Spleen (tissue), 13 donors: ENCODE data around the gene ETNK1. TPM values are rescaled to one million over a fixed set of nuclear protein-coding genes. Genes with fewer than 3 reads are reported as not detected.

Experiments used
- DNase-seq: peaks from one replicate; pipeline ENCODE4 v3.0.0-alpha.2; 2020
- H3K27ac ChIP-seq, 8 donors: fragments of 200-600 bp; sonication (generic) in 7 of 8; 1 replicate in 4 of 8; 2 replicates in 4 of 8; pipeline versions ENCODE4 v1.5.0 to v1.8.0; 2016 to 2021; ENCODE audit warnings: inconsistent platforms in 4 of 8, mild to moderate bottlenecking in 4 of 8, moderate library complexity in 1 of 8
- H3K27me3 ChIP-seq, 7 donors: fragments of 200-600 bp; sonication (generic) in 6 of 7; replicated peaks in 1 of 7; 1 replicate in 4 of 7; 2 replicates in 3 of 7; pipeline versions ENCODE4 v1.5.0 to v1.8.0; 2016 to 2021; ENCODE audit warnings: inconsistent platforms in 3 of 7, mild to moderate bottlenecking in 1 of 7
- H3K36me3 ChIP-seq, 6 donors: fragments of 200-600 bp; sonication (generic) in 5 of 6; 1 replicate in 4 of 6; 2 replicates in 2 of 6; pipeline versions ENCODE4 v1.5.0 to v1.8.0; 2016 to 2021; ENCODE audit warnings: inconsistent platforms in 2 of 6
- H3K4me1 ChIP-seq, 6 donors: fragments of 200-600 bp; sonication (generic) in 5 of 6; 1 replicate in 3 of 6; 2 replicates in 3 of 6; pipeline versions ENCODE4 v1.5.0 to v1.8.0; 2016 to 2021; ENCODE audit warnings: inconsistent platforms in 3 of 6
- H3K4me3 ChIP-seq, 8 donors: fragments of 200-600 bp; sonication (generic) in 7 of 8; 1 replicate in 4 of 8; 2 replicates in 4 of 8; pipeline versions ENCODE4 v1.5.0 to v1.8.0; 2016 to 2021; ENCODE audit warnings: inconsistent platforms in 4 of 8, mild to moderate bottlenecking in 4 of 8, moderate library complexity in 2 of 8
- H3K9me3 ChIP-seq, 8 donors: fragments of 200-600 bp; sonication (generic) in 7 of 8; 1 replicate in 4 of 8; 2 replicates in 4 of 8; pipeline versions ENCODE4 v1.5.0 to v1.8.0; 2016 to 2021; ENCODE audit warnings: inconsistent platforms in 4 of 8
- POLR2A ChIP-seq, 3 donors: fragments of 450-650 bp; IDR thresholded peaks; one replicate each; pipeline ENCODE4 v1.5.1; 2017; ENCODE audit warnings: antibody characterized with exemption in 3 of 3, mild to moderate bottlenecking in 1 of 3
- POLR2AphosphoS5 ChIP-seq, 3 donors: sonication (generic); formaldehyde crosslinking; IDR thresholded peaks; one replicate each; pipeline ENCODE4 v1.5.1; 2017; ENCODE audit warnings: antibody characterized with exemption in 3 of 3
- WGBS, 5 donors: extraction: QIAGEN DNeasy Blood & Tissue Kit in 3 of 5; methylation state at CpG; one replicate each; pipeline versions ENCODE4 v1.1.5 to v1.1.7; 2013 to 2018; 5-methylcytosine and 5-hydroxymethylcytosine counted together
- intact Hi-C: fragments of 100-400 bp; cut with DNase I; formaldehyde crosslinking; loops from one replicate; pipeline ENCODE4 v1.15.0; 2023; ENCODE audit warnings: low total_unique reads
- long read RNA-seq, 2 donors: transcript quantifications; one replicate each; lab custom pipeline, GENCODE V29; 2026
- polyA plus RNA-seq, 3 donors: library from polyadenylated mRNA; stranded (reverse); fragments of 200-250 nt; gene quantifications; one replicate each; pipeline ENCODE4 v1.2.1, GENCODE V29; 2013
- total RNA-seq, 7 donors: library from RNA; depleted of rRNA in 3 of 7; stranded (reverse); fragments of >200 nt in 3 of 7; fragmentation: NEBNext Ultra II Directional in 4 of 7; extraction: Animal tissue kit (Norgen Biotek cat#: 25700) in 4 of 7; gene quantifications; one replicate each; pipeline versions ENCODE4 v1.1.0 to v1.2.1, GENCODE V29; 2016 to 2021
- TF ChIP-seq, protein P1 (sequence below), 11 experiments: fragments of 200-600 bp in 7 of 11; fragments of 450-650 bp in 4 of 11; sonication (generic) in 4 of 11; IDR thresholded peaks in 8 of 11; conservative IDR thresholded peaks in 3 of 11; 1 replicate in 7 of 11; 2 replicates in 4 of 11; pipeline versions ENCODE4 v1.4.0 to v1.8.0; 2016 to 2021; ENCODE audit warnings: antibody characterized with exemption in 11 of 11, inconsistent platforms in 4 of 11, mild to moderate bottlenecking in 1 of 11
- donor health status: healthy with polysubstance abuse.
- donor health status: DM: no; HTN: no; CAD: no; lungs with moderate emphysema.
- donor health status: DM: no; HTN: no; CAD: no.
- donor health status: Bipolar disorder and iron deficiency.
- donor health status: healthy.
- donor health status: DM: no; HTN: no; CAD: no.
- donor health status: DM: yes; HTN: yes; CAD: no.

Gene ETNK1
- 10 to 100 TPM; 51.4 to 96.7 (median 82.6) TPM for total RNA-seq
- 10 to 100 TPM; 23.4 to 28.0 (median 26.1) TPM for polyA plus RNA-seq
- long read RNA-seq, donor 1, full-length matches to known transcripts, result 5 of 5 reads
- long read RNA-seq, donor 1, partial matches to known transcripts, result 0 of 5 reads
- long read RNA-seq, donor 1, other reads (novel, unspliced or antisense), result 0 of 5 reads
- long read RNA-seq, donor 2, full-length matches to known transcripts, result 3 of 3 reads
- long read RNA-seq, donor 2, partial matches to known transcripts, result 0 of 3 reads
- long read RNA-seq, donor 2, other reads (novel, unspliced or antisense), result 0 of 3 reads

DNA sequence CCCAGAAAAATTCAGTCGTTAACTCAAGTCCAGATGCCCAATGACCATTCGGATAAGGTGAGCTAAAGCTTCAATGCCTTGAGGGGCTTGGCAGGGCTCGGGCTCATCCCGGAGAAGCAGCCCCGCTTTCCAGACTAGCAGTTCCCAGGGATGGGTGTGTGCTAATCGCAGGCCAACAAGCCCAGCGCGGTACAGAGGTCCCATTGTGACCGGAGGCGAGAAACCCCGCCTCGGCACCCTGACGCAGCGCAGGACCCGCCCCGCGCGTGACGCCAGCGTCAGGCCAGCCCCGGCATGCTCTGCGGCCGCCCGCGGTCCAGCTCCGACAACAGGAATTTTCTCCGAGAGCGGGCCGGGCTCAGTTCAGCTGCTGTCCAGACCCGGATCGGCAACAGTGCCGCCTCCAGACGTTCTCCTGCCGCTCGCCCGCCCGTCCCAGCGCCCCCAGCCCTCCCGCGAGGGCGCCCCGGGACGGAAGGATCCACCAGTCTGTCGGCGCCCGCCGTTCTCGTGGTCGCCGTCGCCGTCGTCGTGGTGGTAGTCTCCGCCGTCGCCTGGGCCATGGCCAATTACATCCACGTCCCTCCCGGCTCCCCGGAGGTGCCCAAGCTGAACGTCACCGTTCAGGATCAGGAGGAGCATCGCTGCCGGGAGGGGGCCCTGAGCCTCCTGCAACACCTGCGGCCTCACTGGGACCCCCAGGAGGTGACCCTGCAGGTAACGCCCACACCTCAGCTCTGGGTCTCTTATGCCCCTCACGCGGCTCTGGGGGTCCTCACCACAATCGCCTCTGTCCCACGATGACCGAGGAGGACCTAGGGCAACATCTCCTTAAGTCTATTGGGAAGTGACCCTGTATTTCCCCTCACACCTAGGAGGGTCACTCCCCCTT lies at the start of gene ETNK1:
Gene ETNK1, plus strand, starts transcription at position 302 of the 892 bp plus-strand sequence. Its CDS starts 260 bp downstream, at position 562.
- DNase-seq, result peak; percentile 98
- 0 to 1% (median 1%) methylated on average over 38 to 71 of the region's 71 CpGs for WGBS, 5 donors
- intact Hi-C loops, result loop anchor here (5.0 kb wide), 1 partner anchor 83 kb away; the partner anchor contains the start of gene C2CD5
- H3K9me3 ChIP-seq, result no peaks in the 10 kb centered on the region
- H3K27me3 ChIP-seq, result peaks cover 0 to 5% (median 0%) of the 10 kb centered on the region in 7 donors
- TF ChIP-seq POLR2A (IDR thresholded peaks at IDR 0.05), result peak; percentile 74 to 90 (median 87)
- TF ChIP-seq POLR2AphosphoS5 (IDR thresholded peaks at IDR 0.05), result peak; percentile 98 to 99 (median 99)
- TF ChIP-seq, protein P1, sequence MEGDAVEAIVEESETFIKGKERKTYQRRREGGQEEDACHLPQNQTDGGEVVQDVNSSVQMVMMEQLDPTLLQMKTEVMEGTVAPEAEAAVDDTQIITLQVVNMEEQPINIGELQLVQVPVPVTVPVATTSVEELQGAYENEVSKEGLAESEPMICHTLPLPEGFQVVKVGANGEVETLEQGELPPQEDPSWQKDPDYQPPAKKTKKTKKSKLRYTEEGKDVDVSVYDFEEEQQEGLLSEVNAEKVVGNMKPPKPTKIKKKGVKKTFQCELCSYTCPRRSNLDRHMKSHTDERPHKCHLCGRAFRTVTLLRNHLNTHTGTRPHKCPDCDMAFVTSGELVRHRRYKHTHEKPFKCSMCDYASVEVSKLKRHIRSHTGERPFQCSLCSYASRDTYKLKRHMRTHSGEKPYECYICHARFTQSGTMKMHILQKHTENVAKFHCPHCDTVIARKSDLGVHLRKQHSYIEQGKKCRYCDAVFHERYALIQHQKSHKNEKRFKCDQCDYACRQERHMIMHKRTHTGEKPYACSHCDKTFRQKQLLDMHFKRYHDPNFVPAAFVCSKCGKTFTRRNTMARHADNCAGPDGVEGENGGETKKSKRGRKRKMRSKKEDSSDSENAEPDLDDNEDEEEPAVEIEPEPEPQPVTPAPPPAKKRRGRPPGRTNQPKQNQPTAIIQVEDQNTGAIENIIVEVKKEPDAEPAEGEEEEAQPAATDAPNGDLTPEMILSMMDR (IDR thresholded peaks at IDR 0.05 in 8 of 11, conservative IDR thresholded peaks at IDR 0.05 in 3 of 11), result no peak
- peak within 1 kb of the TSS; percentile 48 to 84 (median 68) for H3K4me3 ChIP-seq
- peak within 1 kb of the TSS; percentile 91 to 99 (median 97) for H3K27ac ChIP-seq
- peaks cover 24 to 51% (median 42%) of the 10 kb centered on the region in 6 donors for H3K4me1 ChIP-seq
- no peaks in the 10 kb centered on the region for H3K36me3 ChIP-seq

GRCh38 chr12:22576065-22576464 lies 48.9 kb upstream of the ETNK1 start:
- TF ChIP-seq POLR2AphosphoS5 (IDR thresholded peaks at IDR 0.05) (no peak), POLR2A (IDR thresholded peaks at IDR 0.05) (no peak)
- TF ChIP-seq, protein P1 (IDR thresholded peaks at IDR 0.05 in 8 of 11, conservative IDR thresholded peaks at IDR 0.05 in 3 of 11), result no peak
- Histone ChIP-seq H3K27me3 (no peaks in the 10 kb centered on the region), H3K27ac (no peak overlapping the region), H3K4me1 (no peaks in the 10 kb centered on the region), H3K36me3 (no peaks in the 10 kb centered on the region), H3K9me3 (no peaks in the 10 kb centered on the region), H3K4me3 (no peak overlapping the region)
- WGBS, 5 donors, result 81 to 87% (median 84%) methylated on average over 1 of the region's 1 CpG
- intact Hi-C loops, result no loop called here
- no peak for DNase-seq

DNA sequence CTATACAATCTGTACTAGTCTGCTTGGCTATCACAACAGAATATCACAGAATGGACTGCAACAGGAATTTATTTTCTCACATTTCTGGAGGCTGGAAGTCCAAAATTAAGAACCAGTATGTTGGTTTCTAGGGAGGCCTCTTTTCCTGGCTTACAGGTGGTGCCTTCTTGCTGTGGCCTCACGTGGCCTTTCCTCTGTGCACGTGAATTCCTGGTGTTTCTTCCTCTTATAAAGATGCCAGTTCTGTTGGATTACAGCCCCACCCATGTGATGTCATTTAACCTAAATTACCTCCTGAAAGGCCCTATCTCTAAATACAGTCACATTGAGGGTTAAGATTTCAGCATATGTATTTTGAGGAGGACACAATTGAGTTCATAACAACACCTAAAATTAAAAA lies 48.5 kb upstream of the ETNK1 start:
- H3K9me3 ChIP-seq, result no peaks in the 10 kb centered on the region
- intact Hi-C loops, result no loop called here
- no peak overlapping the region for H3K4me3 ChIP-seq
- no peak overlapping the region for H3K27ac ChIP-seq
- no peaks in the 10 kb centered on the region for H3K36me3 ChIP-seq
- no peak for DNase-seq
- no peaks in the 10 kb centered on the region for H3K4me1 ChIP-seq
- TF ChIP-seq, protein P1 (IDR thresholded peaks at IDR 0.05 in 8 of 11, conservative IDR thresholded peaks at IDR 0.05 in 3 of 11), result no peak
- TF ChIP-seq POLR2AphosphoS5 (IDR thresholded peaks at IDR 0.05) (no peak), POLR2A (IDR thresholded peaks at IDR 0.05) (no peak)
- WGBS, 5 donors, result 62 to 91% (median 70%) methylated on average over 2 of the region's 2 CpGs
- H3K27me3 ChIP-seq, result no peaks in the 10 kb centered on the region

DNA sequence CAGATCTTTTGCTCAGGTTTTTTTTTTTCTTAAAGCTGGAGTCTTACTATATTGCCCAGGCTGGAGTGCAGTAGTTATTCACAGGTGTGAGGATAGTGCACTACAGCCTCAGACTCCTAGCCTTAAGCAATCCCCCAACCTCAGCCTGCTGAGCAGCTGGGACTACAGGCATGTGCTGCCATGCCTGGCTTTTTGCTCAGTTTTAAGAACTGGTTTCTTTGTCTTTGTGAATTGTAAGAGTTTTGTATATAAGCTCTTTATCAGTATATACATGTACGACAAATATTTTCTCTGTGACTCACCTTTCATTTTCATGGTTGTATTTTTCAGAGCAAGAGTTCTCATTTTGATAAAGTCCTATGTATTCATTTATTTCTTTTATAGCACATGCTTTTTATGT lies 47.3 kb upstream of the ETNK1 start:
- no peak overlapping the region for H3K27ac ChIP-seq
- no peak for DNase-seq
- WGBS, 5 donors, result 94 to 97% (median 94%) methylated on average over 1 of the region's 1 CpG
- H3K4me3 ChIP-seq, result no peak overlapping the region
- H3K36me3 ChIP-seq, result no peaks in the 10 kb centered on the region
- no peak for TF ChIP-seq POLR2AphosphoS5 (IDR thresholded peaks at IDR 0.05)
- TF ChIP-seq, protein P1 (IDR thresholded peaks at IDR 0.05 in 8 of 11, conservative IDR thresholded peaks at IDR 0.05 in 3 of 11), result no peak
- no peaks in the 10 kb centered on the region for H3K27me3 ChIP-seq
- intact Hi-C loops, result no loop called here
- no peaks in the 10 kb centered on the region for H3K9me3 ChIP-seq
- no peaks in the 10 kb centered on the region for H3K4me1 ChIP-seq
